Ammon's horn (tissue), 1 donor: ENCODE measurements around the gene AGTPBP1.
"Not testable (repeated sequence)": the region's sequence is repeated elsewhere in the genome, so short reads cannot be mapped to it uniquely, and the experiment has no call there.

ENCODE experiments used
- DNase-seq: peaks from one replicate; pipeline ENCODE4 v3.0.0-alpha.2; 2016; ENCODE audit warnings: low spot score

AGTPBP1 gene

GRCh38 chr9:85741875-85742596, at the start of gene AGTPBP1:
Gene AGTPBP1 (minus strand): TSS chr9:85741954. CDS start chr9:85712533, 29,421 bp downstream.
- peak; percentile 96 for DNase-seq

GRCh38 chr9:85786116-85786515, 44.4 kb upstream of the AGTPBP1 start:
- DNase-seq: not testable (repeated sequence)

- not testable (repeated sequence) for DNase-seq
These were observed 32.1 kb upstream of the AGTPBP1 start for GRCh38 chr9:85773844-85774243.

- DNase-seq: not testable (repeated sequence)
These were observed 20.0 kb upstream of the AGTPBP1 start for GRCh38 chr9:85761802-85762201.

GRCh38 chr9:85757716-85758115, 16.0 kb upstream of the AGTPBP1 start:
- not testable (repeated sequence) for DNase-seq

- DNase-seq: not testable (repeated sequence)
These were observed 14.5 kb upstream of the AGTPBP1 start for GRCh38 chr9:85756216-85756615.

GRCh38 chr9:85746309-85746708, 4.6 kb upstream of the AGTPBP1 start:
- DNase-seq: no peak

GRCh38 chr9:85745203-85745602, 3.4 kb upstream of the AGTPBP1 start:
- DNase-seq: no peak

GRCh38 chr9:85744480-85744879, 2.7 kb upstream of the AGTPBP1 start:
- no peak for DNase-seq

GRCh38 chr9:85743275-85744128, 1.7 kb upstream of the AGTPBP1 start:
- no peak for DNase-seq

GRCh38 chr9:85742597-85742936, 813 bp upstream of the AGTPBP1 start:
- no peak for DNase-seq

GRCh38 chr9:85741095-85741874, 469 bp downstream of the AGTPBP1 start:
- DNase-seq: no peak

- peak; percentile 60 for DNase-seq
These were observed 1.0 kb downstream of the AGTPBP1 start for GRCh38 chr9:85740787-85741094.

- DNase-seq: no peak
These were observed 3.2 kb downstream of the AGTPBP1 start for GRCh38 chr9:85738509-85738908.

GRCh38 chr9:85737671-85738070, 4.1 kb downstream of the AGTPBP1 start:
- no peak for DNase-seq

GRCh38 chr9:85730916-85731630, 10.7 kb downstream of the AGTPBP1 start:
- no peak for DNase-seq

GRCh38 chr9:85729882-85730281, 11.9 kb downstream of the AGTPBP1 start:
- DNase-seq: no peak

GRCh38 chr9:85727500-85727899, 14.3 kb downstream of the AGTPBP1 start:
- no peak for DNase-seq

- DNase-seq: no peak
These were observed 15.0 kb downstream of the AGTPBP1 start for GRCh38 chr9:85726737-85727136.

GRCh38 chr9:85723215-85723614, 18.5 kb downstream of the AGTPBP1 start:
- DNase-seq: peak; percentile 31

- not testable (repeated sequence) for DNase-seq
These were observed 22.3 kb downstream of the AGTPBP1 start for GRCh38 chr9:85719411-85719810.

GRCh38 chr9:85717818-85718217, 23.9 kb downstream of the AGTPBP1 start:
- DNase-seq: not testable (repeated sequence)
